ENCODE data around the gene GP1BA. TPM values are rescaled to one million over a fixed set of nuclear protein-coding genes. Genes with fewer than 3 reads are reported as not detected.

GP1BA gene
- 0.26 TPM for polyA plus RNA-seq

DNA sequence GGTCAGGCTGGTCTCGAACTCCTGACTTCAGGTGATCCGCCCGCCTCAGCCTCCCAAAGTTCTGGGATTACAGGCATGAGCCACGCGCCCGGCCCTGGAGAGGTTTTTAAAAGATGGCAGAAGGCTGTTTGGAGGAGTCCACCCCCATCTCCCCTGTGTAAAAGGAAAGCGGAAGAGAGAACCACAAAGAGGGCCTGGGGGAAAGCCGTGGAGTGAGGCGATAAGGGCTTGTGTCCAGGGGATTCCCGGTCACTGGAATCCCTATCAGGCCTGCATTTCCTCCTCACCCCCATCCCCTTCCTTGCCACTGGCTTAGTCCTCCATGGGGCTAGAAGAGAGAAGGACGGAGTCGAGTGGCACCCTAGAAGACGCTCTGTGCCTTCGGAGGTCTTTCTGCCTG lies at the start of gene GP1BA:
Gene GP1BA, plus strand, starts transcription at position 315 of the 400 bp plus-strand sequence. CDS start 328 bp downstream, outside the sequence.
- Mint-ChIP-seq H3K27ac (peak within 1 kb of the TSS in 1 of 3 donors; percentile 19), H3K27me3 (peaks cover 8% of the 10 kb centered on the region), H3K9me3 (no peaks in the 10 kb centered on the region), H3K4me3 (peak within 1 kb of the TSS in 3 of 4 donors; percentile 7 to 63 (median 54)), H3K36me3 (peaks cover 9% of the 10 kb centered on the region), H3K4me1 (peaks cover 12 to 22% (median 17%) of the 10 kb centered on the region in 3 donors)

DNA sequence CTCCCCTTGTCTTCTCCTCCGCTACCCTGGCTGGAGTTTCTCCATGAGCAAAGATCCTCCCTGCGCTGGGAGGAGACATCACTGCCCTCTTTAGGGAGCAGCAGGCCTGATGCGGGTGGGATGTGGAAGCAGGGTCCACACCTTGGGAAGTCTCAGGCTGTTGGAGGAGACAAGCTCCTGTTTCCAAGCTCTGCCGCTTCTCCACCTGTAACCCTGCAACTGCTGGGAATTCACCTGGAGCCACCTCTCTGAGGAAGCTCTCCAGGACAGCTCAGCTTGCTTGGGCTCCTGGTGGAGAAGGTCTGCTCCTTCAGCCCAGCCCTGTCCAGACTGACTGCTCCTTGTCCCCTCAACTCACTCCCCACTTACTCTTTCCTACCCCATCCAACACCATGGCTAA lies 47.6 kb upstream of the GP1BA start:
- no peaks in the 10 kb centered on the region for H3K9me3 Mint-ChIP-seq
- H3K36me3 Mint-ChIP-seq = peaks cover 7% of the 10 kb centered on the region
- peaks cover 2 to 8% (median 3%) of the 10 kb centered on the region in 3 donors for H3K4me1 Mint-ChIP-seq
- H3K27ac Mint-ChIP-seq = no peak overlapping the region
- H3K4me3 Mint-ChIP-seq = no peak overlapping the region
- H3K27me3 Mint-ChIP-seq = no peaks in the 10 kb centered on the region

DNA sequence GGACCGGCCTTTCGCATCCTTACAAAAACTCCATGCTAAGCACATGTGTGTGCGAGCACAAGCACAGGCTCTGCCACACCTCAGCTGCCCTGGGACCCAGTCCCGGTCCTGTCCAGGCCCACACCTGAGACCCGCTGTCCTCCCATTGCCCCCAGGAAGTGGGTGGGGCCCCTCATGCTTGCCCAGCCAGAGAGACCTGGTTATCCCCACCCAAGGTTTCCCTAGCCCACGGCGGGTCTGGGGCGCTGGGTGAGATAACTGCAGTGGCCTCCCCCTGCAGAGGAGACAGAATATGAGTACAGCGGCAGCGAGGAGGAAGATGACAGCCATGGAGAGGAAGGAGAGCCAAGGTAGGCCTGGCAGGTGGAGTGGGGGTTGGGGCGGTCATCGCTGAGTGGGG lies 45.2 kb upstream of the GP1BA start:
- Mint-ChIP-seq H3K27me3 (no peaks in the 10 kb centered on the region), H3K4me3 (no peak overlapping the region), H3K36me3 (peaks cover 5% of the 10 kb centered on the region), H3K27ac (peak overlapping the region in 1 of 3 donors; percentile 86), H3K4me1 (peaks cover 1 to 7% (median 3%) of the 10 kb centered on the region in 3 donors), H3K9me3 (no peaks in the 10 kb centered on the region)

DNA sequence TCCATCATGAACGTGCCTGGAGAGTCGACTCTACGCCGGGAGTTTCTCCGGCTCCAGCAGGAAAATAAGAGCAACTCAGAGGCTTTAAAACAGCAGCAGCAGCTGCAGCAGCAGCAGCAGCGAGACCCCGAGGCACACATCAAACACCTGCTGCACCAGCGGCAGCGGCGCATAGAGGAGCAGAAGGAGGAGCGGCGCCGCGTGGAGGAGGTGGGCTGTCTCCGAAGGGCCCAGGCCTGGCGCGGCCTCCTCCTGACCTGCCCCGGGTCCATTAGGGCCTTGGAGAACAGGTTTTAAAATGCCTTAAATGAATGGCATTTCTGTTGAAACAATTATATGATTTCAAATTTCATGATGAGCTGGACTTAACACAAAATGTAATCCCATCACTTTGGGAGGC lies 44.5 kb upstream of the GP1BA start:
- H3K27me3 Mint-ChIP-seq = no peaks in the 10 kb centered on the region
- H3K9me3 Mint-ChIP-seq = no peaks in the 10 kb centered on the region
- no peaks in the 10 kb centered on the region for H3K4me1 Mint-ChIP-seq
- peaks cover 5% of the 10 kb centered on the region for H3K36me3 Mint-ChIP-seq
- no peak overlapping the region for H3K4me3 Mint-ChIP-seq
- no peak overlapping the region for H3K27ac Mint-ChIP-seq

DNA sequence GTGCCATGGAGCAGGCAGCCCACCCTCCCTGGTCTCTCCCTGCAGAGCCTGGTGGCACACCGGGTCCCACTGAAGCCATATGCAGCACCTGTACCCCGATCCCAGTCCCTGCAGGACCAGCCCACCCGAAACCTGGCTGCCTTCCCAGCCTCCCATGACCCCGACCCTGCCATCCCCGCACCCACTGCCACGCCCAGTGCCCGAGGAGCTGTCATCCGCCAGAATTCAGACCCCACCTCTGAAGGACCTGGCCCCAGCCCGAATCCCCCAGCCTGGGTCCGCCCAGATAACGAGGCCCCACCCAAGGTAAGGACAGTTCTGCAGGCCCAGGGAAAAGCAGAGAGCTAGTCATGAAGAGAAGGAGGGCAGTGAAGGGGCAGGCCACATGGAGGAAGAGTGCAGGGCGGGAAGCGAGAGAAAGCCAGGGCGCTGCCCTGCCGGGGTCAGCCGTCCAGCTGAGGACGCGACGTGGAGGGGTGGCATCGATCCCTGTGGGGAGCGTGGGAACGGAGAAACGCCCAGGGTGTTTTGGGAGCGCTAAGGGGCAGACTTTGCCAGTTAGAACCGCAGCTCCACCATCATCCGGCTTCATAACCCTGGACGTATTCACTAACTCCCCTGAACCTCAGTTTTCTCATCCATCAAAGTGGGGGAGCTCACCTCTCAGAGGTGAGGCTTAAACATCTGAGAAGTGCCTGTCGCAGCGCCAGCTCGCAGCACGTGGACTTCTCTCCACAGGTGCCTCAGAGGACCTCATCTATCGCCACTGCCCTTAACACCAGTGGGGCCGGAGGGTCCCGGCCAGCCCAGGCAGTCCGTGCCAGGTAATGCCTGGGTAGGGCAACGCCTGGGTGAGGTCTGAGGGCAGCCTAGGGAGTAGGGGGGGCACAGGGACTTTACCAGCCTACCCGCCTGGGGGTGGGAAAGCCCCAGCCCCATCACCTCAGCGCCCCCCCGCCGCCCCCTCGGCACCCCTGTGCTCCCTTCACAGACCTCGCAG lies 40.4 kb upstream of the GP1BA start:
- H3K36me3 Mint-ChIP-seq = peaks cover 6% of the 10 kb centered on the region
- no peaks in the 10 kb centered on the region for H3K9me3 Mint-ChIP-seq
- H3K4me1 Mint-ChIP-seq = no peaks in the 10 kb centered on the region
- H3K27ac Mint-ChIP-seq = no peak overlapping the region
- no peaks in the 10 kb centered on the region for H3K27me3 Mint-ChIP-seq
- no peak overlapping the region for H3K4me3 Mint-ChIP-seq

DNA sequence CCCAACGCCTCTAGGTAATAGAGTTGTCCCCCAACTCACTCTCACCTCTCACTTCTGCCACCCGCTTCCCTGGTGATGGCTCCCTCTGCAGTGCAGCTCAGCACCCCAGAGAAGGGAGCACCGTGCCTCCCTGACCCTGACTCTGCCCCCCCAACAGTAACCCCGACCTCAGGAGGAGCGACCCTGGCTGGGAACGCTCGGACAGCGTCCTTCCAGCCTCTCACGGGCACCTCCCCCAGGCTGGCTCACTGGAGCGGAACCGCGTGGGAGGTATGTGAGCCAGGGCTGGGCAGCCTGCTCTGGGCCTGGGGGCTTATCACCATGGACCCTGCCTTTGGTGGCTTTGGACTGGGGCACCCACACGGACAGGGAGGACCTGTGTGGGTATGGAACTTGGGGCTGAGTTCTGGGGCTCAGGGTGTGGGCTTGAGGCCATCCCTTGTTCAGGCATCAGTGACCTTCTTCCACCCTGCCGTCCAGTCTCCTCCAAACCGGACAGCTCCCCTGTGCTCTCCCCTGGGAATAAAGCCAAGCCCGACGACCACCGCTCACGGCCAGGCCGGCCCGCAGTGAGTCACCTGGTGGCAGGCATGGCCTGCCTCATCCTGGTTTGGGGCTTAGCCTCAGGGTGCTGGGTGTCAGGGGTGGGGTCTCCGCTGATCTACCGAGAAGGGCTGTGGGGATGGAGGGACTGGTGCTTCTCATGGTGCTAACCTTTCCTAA lies 39.4 kb upstream of the GP1BA start:
- H3K4me1 Mint-ChIP-seq = no peaks in the 10 kb centered on the region
- no peaks in the 10 kb centered on the region for H3K9me3 Mint-ChIP-seq
- no peak overlapping the region for H3K4me3 Mint-ChIP-seq
- no peaks in the 10 kb centered on the region for H3K27me3 Mint-ChIP-seq
- no peak overlapping the region for H3K27ac Mint-ChIP-seq
- peaks cover 6% of the 10 kb centered on the region for H3K36me3 Mint-ChIP-seq

DNA sequence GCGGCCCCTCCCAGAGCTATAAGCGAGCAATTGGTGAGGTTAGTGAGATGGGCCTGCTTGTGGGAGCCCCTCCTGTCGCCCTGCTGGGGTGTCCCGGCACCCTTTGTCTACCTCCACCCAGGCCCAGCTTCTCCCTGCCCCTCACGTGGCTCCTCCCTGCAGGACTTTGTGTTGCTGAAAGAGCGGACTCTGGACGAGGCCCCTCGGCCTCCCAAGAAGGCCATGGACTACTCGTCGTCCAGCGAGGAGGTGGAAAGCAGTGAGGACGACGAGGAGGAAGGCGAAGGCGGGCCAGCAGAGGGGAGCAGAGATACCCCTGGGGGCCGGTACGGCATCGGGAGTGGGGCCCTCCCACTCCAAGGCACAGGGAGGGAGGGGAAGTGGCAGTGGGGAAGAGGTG lies 38.8 kb upstream of the GP1BA start:
- Mint-ChIP-seq H3K9me3 (no peaks in the 10 kb centered on the region), H3K4me1 (peaks cover 0 to under 1% (median 0%) of the 10 kb centered on the region in 3 donors), H3K27ac (no peak overlapping the region)

DNA sequence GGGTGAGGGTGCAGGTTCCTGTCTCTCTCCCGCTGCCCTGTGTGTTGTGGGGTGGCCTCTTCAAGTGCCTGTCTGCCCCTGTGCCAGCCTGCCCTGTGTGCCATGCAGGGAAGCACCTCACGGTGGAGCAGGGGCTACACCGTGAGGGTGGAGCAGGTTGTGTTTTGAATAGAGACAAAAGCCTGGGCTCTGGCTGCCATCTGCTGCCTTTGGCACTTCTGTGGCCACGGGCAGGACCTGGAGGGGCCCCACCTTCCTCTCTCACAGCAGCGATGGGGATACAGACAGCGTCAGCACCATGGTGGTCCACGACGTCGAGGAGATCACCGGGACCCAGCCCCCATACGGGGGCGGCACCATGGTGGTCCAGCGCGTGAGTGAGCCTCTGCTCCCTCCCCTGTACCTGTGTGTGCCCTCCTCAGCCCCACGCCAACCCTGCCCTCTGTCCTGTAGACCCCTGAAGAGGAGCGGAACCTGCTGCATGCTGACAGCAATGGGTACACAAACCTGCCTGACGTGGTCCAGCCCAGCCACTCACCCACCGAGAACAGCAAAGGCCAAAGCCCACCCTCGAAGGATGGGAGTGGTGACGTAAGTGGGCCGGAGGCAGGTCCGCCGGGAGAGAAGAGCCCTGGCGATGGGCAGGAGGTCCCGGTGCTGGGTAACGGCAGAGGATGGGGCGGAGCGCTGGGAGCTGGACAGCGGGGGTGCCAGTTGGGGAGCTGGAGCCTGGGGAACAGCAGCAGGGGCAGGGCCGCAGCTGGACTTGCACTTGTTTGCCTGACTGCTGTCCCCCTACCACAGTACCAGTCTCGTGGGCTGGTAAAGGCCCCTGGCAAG lies 38.1 kb upstream of the GP1BA start:
- H3K27ac Mint-ChIP-seq = no peak overlapping the region
- no peaks in the 10 kb centered on the region for H3K9me3 Mint-ChIP-seq
- H3K36me3 Mint-ChIP-seq = peaks cover 6% of the 10 kb centered on the region
- no peak overlapping the region for H3K4me3 Mint-ChIP-seq
- no peaks in the 10 kb centered on the region for H3K27me3 Mint-ChIP-seq
- peaks cover 0 to 5% (median 0%) of the 10 kb centered on the region in 3 donors for H3K4me1 Mint-ChIP-seq

More for the DNA sequence above, 38.8 kb upstream of the GP1BA start:
- no peak overlapping the region for H3K4me3 Mint-ChIP-seq
- H3K36me3 Mint-ChIP-seq = peaks cover 6% of the 10 kb centered on the region
- H3K27me3 Mint-ChIP-seq = no peaks in the 10 kb centered on the region

DNA sequence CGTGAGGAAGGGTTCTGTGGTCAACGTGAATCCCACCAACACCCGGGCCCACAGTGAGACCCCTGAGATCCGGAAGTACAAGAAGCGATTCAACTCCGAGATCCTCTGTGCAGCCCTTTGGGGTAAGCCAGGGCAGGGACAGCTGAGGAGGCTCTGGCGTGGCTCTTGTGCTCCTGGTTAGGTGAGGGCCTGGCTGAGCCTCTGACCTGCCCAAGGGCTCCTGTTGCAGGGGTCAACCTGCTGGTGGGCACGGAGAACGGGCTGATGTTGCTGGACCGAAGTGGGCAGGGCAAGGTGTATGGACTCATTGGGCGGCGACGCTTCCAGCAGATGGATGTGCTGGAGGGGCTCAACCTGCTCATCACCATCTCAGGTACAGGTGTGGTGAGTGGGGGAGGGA lies 37.0 kb upstream of the GP1BA start:
- Mint-ChIP-seq H3K36me3 (peaks cover 3% of the 10 kb centered on the region), H3K27ac (no peak overlapping the region), H3K27me3 (no peaks in the 10 kb centered on the region), H3K4me3 (peak overlapping the region in 1 of 4 donors; percentile 53), H3K4me1 (peaks cover 3 to 6% (median 5%) of the 10 kb centered on the region in 3 donors), H3K9me3 (no peaks in the 10 kb centered on the region)

DNA sequence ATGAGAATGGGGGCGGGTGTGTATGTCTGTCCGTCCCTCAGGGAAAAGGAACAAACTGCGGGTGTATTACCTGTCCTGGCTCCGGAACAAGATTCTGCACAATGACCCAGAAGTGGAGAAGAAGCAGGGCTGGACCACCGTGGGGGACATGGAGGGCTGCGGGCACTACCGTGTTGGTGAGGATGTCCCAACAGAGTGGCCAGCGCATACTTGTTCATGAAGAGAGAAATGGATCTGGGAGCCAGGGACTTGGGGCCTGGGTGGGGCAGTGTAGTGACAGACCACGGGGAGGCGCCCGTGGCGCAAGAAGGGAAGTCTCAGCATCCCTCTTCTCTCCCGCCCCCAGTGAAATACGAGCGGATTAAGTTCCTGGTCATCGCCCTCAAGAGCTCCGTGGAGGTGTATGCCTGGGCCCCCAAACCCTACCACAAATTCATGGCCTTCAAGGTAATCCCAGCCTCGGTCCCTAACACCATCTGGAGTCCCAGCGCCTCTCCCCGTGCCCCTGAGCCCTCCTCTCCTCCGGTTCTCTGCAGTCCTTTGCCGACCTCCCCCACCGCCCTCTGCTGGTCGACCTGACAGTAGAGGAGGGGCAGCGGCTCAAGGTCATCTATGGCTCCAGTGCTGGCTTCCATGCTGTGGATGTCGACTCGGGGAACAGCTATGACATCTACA lies 36.3 kb upstream of the GP1BA start:
- Mint-ChIP-seq H3K27me3 (no peaks in the 10 kb centered on the region), H3K4me3 (peak overlapping the region in 1 of 4 donors; percentile 53), H3K9me3 (no peaks in the 10 kb centered on the region), H3K27ac (no peak overlapping the region), H3K4me1 (peaks cover 5 to 7% (median 6%) of the 10 kb centered on the region in 3 donors), H3K36me3 (peaks cover 3% of the 10 kb centered on the region)

DNA sequence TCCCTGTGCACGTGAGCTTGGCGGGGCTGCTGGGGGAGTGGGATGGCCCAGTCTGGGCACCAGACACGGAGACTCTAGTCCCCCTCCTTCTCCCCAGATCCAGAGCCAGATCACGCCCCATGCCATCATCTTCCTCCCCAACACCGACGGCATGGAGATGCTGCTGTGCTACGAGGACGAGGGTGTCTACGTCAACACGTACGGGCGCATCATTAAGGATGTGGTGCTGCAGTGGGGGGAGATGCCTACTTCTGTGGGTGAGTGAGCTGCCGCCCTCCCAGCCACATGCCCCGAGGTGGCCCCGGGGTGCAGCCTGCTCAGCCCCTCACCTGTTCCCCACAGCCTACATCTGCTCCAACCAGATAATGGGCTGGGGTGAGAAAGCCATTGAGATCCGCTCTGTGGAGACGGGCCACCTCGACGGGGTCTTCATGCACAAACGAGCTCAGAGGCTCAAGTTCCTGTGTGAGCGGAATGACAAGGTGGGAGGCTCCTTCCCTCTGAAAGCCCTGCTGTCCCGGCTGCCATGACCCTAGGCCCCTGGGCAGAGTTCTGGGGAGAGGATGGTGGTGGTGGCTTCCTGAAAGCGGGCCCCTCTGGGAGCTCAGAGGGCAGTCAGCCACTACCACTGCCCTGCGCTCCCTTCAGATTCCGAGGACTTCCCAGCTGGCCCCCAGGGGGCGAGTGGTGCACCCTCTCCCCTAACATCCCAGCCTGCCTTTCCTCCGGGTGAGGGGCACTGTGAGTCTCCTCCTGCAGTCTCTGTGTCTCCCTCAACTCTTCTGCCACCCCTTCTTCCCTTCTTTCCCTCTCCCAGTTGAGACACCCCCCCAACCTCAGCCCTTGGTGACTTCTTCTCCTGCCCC lies 35.5 kb upstream of the GP1BA start:
- Mint-ChIP-seq H3K27ac (no peak overlapping the region), H3K4me1 (peaks cover 6 to 10% (median 6%) of the 10 kb centered on the region in 3 donors), H3K4me3 (no peak overlapping the region), H3K27me3 (no peaks in the 10 kb centered on the region), H3K9me3 (no peaks in the 10 kb centered on the region), H3K36me3 (peaks cover 3% of the 10 kb centered on the region)

DNA sequence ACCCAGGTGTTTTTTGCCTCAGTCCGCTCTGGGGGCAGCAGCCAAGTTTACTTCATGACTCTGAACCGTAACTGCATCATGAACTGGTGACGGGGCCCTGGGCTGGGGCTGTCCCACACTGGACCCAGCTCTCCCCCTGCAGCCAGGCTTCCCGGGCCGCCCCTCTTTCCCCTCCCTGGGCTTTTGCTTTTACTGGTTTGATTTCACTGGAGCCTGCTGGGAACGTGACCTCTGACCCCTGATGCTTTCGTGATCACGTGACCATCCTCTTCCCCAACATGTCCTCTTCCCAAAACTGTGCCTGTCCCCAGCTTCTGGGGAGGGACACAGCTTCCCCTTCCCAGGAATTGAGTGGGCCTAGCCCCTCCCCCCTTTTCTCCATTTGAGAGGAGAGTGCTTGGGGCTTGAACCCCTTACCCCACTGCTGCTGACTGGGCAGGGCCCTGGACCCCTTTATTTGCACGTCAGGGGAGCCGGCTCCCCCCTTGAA lies 34.8 kb upstream of the GP1BA start:
- H3K4me1 Mint-ChIP-seq = peaks cover 6 to 11% (median 7%) of the 10 kb centered on the region in 3 donors
- H3K27ac Mint-ChIP-seq = no peak overlapping the region
- no peaks in the 10 kb centered on the region for H3K27me3 Mint-ChIP-seq

DNA sequence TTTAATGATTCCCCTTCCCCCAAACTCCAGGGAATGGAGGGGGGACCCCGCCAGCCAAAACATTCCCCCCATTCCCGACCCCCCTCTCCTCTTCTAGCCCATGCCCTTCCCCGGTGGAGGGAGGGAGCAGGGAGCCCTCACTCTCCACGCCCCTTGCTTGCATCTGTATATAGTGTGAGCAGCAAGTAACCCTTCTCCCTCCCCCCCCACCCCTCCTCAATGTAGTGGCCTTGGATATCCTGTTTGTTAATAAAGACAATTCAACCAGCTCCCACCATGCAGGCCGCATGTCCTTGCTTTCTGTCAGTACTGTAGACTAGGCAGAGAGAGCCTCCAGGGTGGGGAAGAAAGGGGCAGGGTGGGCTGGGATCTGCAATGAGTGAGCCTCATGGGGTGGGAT lies 34.3 kb upstream of the GP1BA start:
- H3K36me3 Mint-ChIP-seq = peaks cover 3% of the 10 kb centered on the region
- H3K4me3 Mint-ChIP-seq = peak overlapping the region in 1 of 4 donors; percentile 88
- H3K9me3 Mint-ChIP-seq = no peaks in the 10 kb centered on the region
- H3K27ac Mint-ChIP-seq = peak overlapping the region in 1 of 3 donors; percentile 85
- H3K27me3 Mint-ChIP-seq = no peaks in the 10 kb centered on the region
- H3K4me1 Mint-ChIP-seq = peaks cover 10 to 17% (median 13%) of the 10 kb centered on the region in 3 donors

More for the DNA sequence above, 34.8 kb upstream of the GP1BA start:
- Mint-ChIP-seq H3K4me3 (no peak overlapping the region), H3K9me3 (no peaks in the 10 kb centered on the region), H3K36me3 (peaks cover 3% of the 10 kb centered on the region)
